ENCODE results near the gene FBXW5.

DNA sequence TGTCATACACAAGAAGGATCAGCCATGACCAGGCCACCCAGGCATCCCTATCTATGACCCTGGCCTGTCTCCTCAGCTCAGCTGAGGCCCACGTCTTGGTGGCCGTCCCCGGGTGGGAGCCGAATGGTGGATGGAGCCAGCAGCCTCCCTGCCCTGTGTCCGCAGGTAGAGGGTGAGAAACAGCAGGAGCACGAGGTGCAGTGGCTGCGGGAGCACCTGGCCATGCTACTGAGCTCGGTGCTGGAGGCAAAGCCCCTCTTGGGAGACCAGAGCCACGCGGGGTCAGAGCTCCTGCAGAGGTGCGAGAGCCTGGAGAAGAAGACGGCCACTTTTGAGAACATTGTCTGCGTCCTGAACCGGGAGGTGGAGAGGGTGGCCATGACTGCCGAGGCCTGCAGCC lies 24.5 kb downstream of the FBXW5 start:
- TF ChIP-seq EP300 (conservative IDR thresholded peaks at IDR 0.05; ENCODE audit: poor library complexity, severe bottlenecking) (no peak), TAF1 (IDR thresholded peaks at IDR 0.05; ENCODE audit: low read depth) (no peak), EZH2 (IDR thresholded peaks at IDR 0.05; ENCODE audit: borderline replicate concordance, insufficient read depth, low read length, poor library complexity, severe bottlenecking) (no peak), POLR2AphosphoS5 (IDR thresholded peaks at IDR 0.05) (no peak), SMC3 (conservative IDR thresholded peaks at IDR 0.05; ENCODE audit: poor library complexity) (no peak), MXI1 (conservative IDR thresholded peaks at IDR 0.05; ENCODE audit: poor library complexity, severe bottlenecking) (no peak)
- TF ChIP-seq, protein P1, sequence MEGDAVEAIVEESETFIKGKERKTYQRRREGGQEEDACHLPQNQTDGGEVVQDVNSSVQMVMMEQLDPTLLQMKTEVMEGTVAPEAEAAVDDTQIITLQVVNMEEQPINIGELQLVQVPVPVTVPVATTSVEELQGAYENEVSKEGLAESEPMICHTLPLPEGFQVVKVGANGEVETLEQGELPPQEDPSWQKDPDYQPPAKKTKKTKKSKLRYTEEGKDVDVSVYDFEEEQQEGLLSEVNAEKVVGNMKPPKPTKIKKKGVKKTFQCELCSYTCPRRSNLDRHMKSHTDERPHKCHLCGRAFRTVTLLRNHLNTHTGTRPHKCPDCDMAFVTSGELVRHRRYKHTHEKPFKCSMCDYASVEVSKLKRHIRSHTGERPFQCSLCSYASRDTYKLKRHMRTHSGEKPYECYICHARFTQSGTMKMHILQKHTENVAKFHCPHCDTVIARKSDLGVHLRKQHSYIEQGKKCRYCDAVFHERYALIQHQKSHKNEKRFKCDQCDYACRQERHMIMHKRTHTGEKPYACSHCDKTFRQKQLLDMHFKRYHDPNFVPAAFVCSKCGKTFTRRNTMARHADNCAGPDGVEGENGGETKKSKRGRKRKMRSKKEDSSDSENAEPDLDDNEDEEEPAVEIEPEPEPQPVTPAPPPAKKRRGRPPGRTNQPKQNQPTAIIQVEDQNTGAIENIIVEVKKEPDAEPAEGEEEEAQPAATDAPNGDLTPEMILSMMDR (IDR thresholded peaks at IDR 0.05; ENCODE audit: poor library complexity, severe bottlenecking): no peak
- TF ChIP-seq, protein P2, sequence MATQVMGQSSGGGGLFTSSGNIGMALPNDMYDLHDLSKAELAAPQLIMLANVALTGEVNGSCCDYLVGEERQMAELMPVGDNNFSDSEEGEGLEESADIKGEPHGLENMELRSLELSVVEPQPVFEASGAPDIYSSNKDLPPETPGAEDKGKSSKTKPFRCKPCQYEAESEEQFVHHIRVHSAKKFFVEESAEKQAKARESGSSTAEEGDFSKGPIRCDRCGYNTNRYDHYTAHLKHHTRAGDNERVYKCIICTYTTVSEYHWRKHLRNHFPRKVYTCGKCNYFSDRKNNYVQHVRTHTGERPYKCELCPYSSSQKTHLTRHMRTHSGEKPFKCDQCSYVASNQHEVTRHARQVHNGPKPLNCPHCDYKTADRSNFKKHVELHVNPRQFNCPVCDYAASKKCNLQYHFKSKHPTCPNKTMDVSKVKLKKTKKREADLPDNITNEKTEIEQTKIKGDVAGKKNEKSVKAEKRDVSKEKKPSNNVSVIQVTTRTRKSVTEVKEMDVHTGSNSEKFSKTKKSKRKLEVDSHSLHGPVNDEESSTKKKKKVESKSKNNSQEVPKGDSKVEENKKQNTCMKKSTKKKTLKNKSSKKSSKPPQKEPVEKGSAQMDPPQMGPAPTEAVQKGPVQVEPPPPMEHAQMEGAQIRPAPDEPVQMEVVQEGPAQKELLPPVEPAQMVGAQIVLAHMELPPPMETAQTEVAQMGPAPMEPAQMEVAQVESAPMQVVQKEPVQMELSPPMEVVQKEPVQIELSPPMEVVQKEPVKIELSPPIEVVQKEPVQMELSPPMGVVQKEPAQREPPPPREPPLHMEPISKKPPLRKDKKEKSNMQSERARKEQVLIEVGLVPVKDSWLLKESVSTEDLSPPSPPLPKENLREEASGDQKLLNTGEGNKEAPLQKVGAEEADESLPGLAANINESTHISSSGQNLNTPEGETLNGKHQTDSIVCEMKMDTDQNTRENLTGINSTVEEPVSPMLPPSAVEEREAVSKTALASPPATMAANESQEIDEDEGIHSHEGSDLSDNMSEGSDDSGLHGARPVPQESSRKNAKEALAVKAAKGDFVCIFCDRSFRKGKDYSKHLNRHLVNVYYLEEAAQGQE (IDR thresholded peaks at IDR 0.05; ENCODE audit: borderline replicate concordance): no peak
